ENCODE measurements around the gene SLC12A9. TPM values are rescaled to one million over a fixed set of nuclear protein-coding genes. Genes with fewer than 3 reads are reported as not detected.

Gene SLC12A9
- total RNA-seq, 2 experiments from 2014 or later: 44.1 to 49.1 TPM

GRCh38 chr7:100882785-100883526, 30.4 kb downstream of the SLC12A9 start:
- no peaks in the 10 kb centered on the region for H3K9me3 Mint-ChIP-seq
- CTCF ChIA-PET: interaction anchor here (1.0 to 1.4 kb wide), 2 partner anchors 8 to 31 kb away, joined by 3 read pairs; partner anchors contain the start of gene SRRT
- peak overlapping the region; percentile 51 for H3K27ac Mint-ChIP-seq
- POLR2A ChIA-PET: interaction anchor here (0.7 kb wide), 1 partner anchor 198 kb away, joined by 3 read pairs; no protein-coding TSS in a partner anchor
- DNase-seq: no peak
- no peaks in the 10 kb centered on the region for H3K27me3 Mint-ChIP-seq
- H3K4me3 Mint-ChIP-seq: no peak overlapping the region
- H3K36me3 Mint-ChIP-seq (ENCODE audit: low read depth): peaks cover 78% of the 10 kb centered on the region
- H3K4me1 Mint-ChIP-seq: peaks cover 65% of the 10 kb centered on the region

GRCh38 chr7:100884736-100885439, 32.4 kb downstream of the SLC12A9 start:
- H3K27me3 Mint-ChIP-seq: no peaks in the 10 kb centered on the region
- ChIA-PET POLR2A (no interaction called here), CTCF (no interaction called here)
- peak overlapping the region; percentile 11 for H3K27ac Mint-ChIP-seq
- DNase-seq: no peak
- peaks cover 55% of the 10 kb centered on the region for H3K4me1 Mint-ChIP-seq
- no peak overlapping the region for H3K4me3 Mint-ChIP-seq
- peaks cover 69% of the 10 kb centered on the region for H3K36me3 Mint-ChIP-seq (ENCODE audit: low read depth)
- no peaks in the 10 kb centered on the region for H3K9me3 Mint-ChIP-seq

DNA sequence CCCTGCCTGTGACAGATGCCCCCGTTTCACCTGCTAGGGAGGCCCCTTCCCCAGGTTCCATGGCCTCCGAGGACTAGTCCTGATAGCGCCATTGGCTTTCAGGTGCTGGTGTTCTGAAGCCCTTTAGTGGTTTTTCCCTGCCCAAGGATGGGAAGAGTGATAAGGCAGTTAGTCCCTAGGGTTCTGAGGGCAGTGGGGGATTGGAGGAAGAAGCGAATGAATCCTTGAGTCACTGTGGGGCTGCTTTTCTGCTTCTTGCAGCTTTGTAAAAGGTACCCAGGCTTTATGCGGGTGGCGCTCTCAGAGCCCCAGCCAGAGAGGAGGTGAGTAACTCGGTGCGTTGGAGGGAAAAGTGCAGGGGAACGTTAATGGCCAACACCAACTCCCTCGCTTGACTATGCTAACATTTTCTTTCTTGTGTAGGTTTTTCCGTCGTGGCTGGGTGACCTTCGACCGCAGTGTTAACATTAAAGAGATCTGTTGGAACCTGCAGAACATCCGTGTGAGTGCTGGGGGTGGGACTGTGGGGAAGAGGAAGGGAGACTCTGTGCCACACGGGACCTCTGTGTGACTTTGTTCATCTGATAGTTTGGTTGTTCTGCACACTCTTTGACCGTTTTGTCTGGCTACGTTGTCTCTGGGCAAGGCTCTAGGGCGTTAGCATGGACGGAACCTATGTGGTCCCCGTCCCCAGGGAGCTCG, 33.1 kb downstream of the SLC12A9 start:
- POLR2A ChIA-PET: interaction anchor here (0.6 to 1.6 kb wide), 2 partner anchors 11 to 14 kb away, joined by 3 to 8 read pairs; partner anchors contain the start of gene SRRT

DNA sequence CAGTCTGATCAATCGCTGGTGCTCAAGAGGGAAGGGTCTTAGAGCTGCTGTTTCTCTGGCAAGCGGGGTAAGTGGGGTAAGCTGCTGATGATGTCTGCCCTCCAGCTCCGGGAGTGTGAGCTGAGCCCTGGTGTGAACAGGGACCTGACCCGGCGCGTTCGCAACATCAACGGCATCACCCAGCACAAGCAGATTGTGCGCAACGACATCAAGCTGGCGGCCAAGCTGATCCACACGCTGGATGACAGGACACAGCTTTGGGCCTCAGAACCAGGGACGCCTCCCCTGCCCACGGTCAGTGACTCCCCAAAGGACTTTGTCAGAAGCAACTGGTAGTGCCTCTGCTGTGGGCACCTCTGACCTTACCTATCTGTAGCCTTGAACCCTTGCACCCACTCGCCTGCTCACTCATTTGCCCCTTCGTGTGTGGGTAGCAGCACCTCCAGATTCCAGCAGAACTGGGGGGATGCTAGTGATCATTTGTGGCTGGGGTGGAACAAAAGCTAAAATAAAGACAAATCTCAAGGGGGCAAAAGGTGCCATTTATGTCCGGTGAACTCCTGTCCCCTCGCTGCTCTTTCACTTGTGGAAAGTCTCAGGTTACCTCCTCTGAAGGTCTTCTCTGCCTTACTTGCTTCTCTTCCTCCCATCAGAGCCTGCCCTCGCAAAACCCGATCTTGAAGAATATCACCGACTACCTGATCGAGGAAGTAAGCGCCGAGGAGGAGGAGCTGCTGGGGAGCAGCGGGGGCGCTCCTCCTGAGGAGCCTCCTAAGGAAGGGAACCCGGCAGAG, 33.8 kb downstream of the SLC12A9 start:
- H3K4me3 Mint-ChIP-seq: peak overlapping the region; percentile 52
- peak overlapping the region; percentile 83 for H3K27ac Mint-ChIP-seq
- peaks cover 61% of the 10 kb centered on the region for H3K36me3 Mint-ChIP-seq (ENCODE audit: low read depth)

More for the DNA sequence above, 33.1 kb downstream of the SLC12A9 start:
- no peak for DNase-seq
- Mint-ChIP-seq H3K27me3 (peaks cover 4% of the 10 kb centered on the region), H3K36me3 (ENCODE audit: low read depth) (peaks cover 66% of the 10 kb centered on the region), H3K4me3 (no peak overlapping the region), H3K4me1 (peaks cover 57% of the 10 kb centered on the region), H3K27ac (peak overlapping the region; percentile 1), H3K9me3 (no peaks in the 10 kb centered on the region)
- CTCF ChIA-PET: interaction anchor here (0.7 to 3.4 kb wide), 4 partner anchors 11 to 189 kb away, joined by 3 to 23 read pairs (median 4); partner anchors contain the start of genes POP7 and SRRT

GRCh38 chr7:100886936-100887515, 34.5 kb downstream of the SLC12A9 start:
- POLR2A ChIA-PET: interaction anchor here (1.0 to 1.6 kb wide), 3 partner anchors 9 to 12 kb away, joined by 3 to 8 read pairs (median 5); partner anchors contain the start of gene SRRT
- Mint-ChIP-seq H3K36me3 (ENCODE audit: low read depth) (peaks cover 57% of the 10 kb centered on the region), H3K27ac (peak overlapping the region; percentile 94), H3K27me3 (peaks cover 13% of the 10 kb centered on the region), H3K4me3 (peak overlapping the region; percentile 72), H3K4me1 (peaks cover 62% of the 10 kb centered on the region), H3K9me3 (no peaks in the 10 kb centered on the region)
- CTCF ChIA-PET: interaction anchor here (0.6 to 3.4 kb wide), 7 partner anchors 9 to 306 kb away, joined by 3 to 23 read pairs (median 4); partner anchors contain the start of genes SRRT and TRIM56
- DNase-seq: peak; percentile 27

More for the DNA sequence above, 33.8 kb downstream of the SLC12A9 start:
- Mint-ChIP-seq H3K9me3 (no peaks in the 10 kb centered on the region), H3K4me1 (peaks cover 59% of the 10 kb centered on the region), H3K27me3 (peaks cover 7% of the 10 kb centered on the region)
- POLR2A ChIA-PET: interaction anchor here (0.6 to 1.6 kb wide), 3 partner anchors 8 to 14 kb away, joined by 3 to 8 read pairs (median 3); partner anchors contain the start of gene SRRT
- no peak for DNase-seq
- CTCF ChIA-PET: interaction anchor here (0.6 to 3.4 kb wide), 7 partner anchors 8 to 299 kb away, joined by 3 to 23 read pairs (median 4); partner anchors contain the start of genes POP7 and SRRT

GRCh38 chr7:100887516-100888290, 35.2 kb downstream of the SLC12A9 start:
- CTCF ChIA-PET: interaction anchor here (0.6 to 3.4 kb wide), 9 partner anchors 9 to 305 kb away, joined by 3 to 23 read pairs (median 3); partner anchors contain the start of genes SRRT and TRIM56
- peaks cover 20% of the 10 kb centered on the region for H3K27me3 Mint-ChIP-seq
- peak overlapping the region; percentile 94 for H3K27ac Mint-ChIP-seq
- peak overlapping the region; percentile 72 for H3K4me3 Mint-ChIP-seq
- H3K36me3 Mint-ChIP-seq (ENCODE audit: low read depth): peaks cover 53% of the 10 kb centered on the region
- POLR2A ChIA-PET: interaction anchor here (1.0 to 1.3 kb wide), 2 partner anchors 10 to 13 kb away, joined by 3 to 5 read pairs; partner anchors contain the start of gene SRRT
- peak; percentile 78 for DNase-seq
- H3K4me1 Mint-ChIP-seq: peaks cover 65% of the 10 kb centered on the region
- no peaks in the 10 kb centered on the region for H3K9me3 Mint-ChIP-seq

- H3K4me1 Mint-ChIP-seq: peaks cover 59% of the 10 kb centered on the region
- DNase-seq: no peak
Observed at GRCh38 chr7:100888291-100888987, 35.9 kb downstream of the SLC12A9 start.

DNA sequence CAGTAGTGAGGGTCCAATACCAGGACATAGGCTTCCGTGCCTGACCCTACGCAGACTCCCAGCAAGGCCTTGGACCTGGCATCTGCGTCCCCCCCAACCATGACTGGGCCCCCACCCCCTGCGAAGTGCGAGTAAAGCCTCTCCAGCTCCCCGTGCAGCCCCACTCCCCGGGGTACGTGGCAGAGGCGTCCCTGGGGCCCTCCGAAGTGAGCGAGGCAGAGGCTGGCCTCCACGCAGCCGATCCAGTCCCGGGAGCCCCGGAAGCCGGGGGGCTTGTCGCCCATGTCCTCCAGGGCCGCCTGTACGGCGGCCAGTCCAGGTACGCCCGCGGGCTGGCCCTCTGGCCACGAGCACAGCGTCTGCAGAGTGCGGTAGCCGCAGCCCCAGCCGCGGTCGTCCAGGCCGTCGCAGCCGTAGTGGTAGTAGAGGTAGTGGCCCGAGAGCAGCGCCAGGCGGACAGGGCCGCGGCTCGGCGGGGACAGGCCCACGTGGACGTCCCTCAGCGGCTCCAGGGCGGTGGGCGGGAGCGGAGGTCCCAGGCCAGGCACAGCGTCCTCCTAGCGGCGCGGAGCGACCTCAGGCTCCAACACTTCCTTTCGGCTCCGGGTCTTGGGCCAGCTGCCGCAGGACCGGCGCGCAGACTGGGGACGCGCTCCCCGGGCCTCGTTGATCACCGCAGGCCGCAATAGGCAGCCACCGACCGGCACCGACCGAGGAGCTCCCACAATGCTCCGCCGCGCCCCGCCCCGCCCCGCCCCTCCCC, 36.7 kb downstream of the SLC12A9 start, which contains the start of gene UFSP1:
UFSP1 (minus strand) TSS at position 728 of the 763 bp plus-strand sequence; CDS start at position 284, 444 bp downstream.
- peak within 1 kb of the TSS; percentile 94 for H3K27ac Mint-ChIP-seq
- H3K27me3 Mint-ChIP-seq: peaks cover 26% of the 10 kb centered on the region
- DNase-seq: no peak
- peaks cover 54% of the 10 kb centered on the region for H3K4me1 Mint-ChIP-seq
- peak within 1 kb of the TSS; percentile 72 for H3K4me3 Mint-ChIP-seq
- POLR2A ChIA-PET: interaction anchor here (0.9 kb wide), 1 partner anchor 14 kb away, joined by 18 read pairs; the partner anchor contains the start of gene SRRT
- H3K9me3 Mint-ChIP-seq: no peaks in the 10 kb centered on the region
- CTCF ChIA-PET: interaction anchor here (0.6 to 3.4 kb wide), 10 partner anchors 10 to 1560 kb away, joined by 3 to 23 read pairs (median 3); partner anchors contain the start of gene SRRT
- H3K36me3 Mint-ChIP-seq (ENCODE audit: low read depth): peaks cover 43% of the 10 kb centered on the region

More at GRCh38 chr7:100888291-100888987, 35.9 kb downstream of the SLC12A9 start:
- peaks cover 24% of the 10 kb centered on the region for H3K27me3 Mint-ChIP-seq
- H3K36me3 Mint-ChIP-seq (ENCODE audit: low read depth): peaks cover 47% of the 10 kb centered on the region
- POLR2A ChIA-PET: interaction anchor here (1.3 kb wide), 1 partner anchor 13 kb away, joined by 5 read pairs; the partner anchor contains the start of gene SRRT
- CTCF ChIA-PET: interaction anchor here (0.6 to 3.4 kb wide), 8 partner anchors 10 to 1560 kb away, joined by 3 to 23 read pairs (median 3); partner anchors contain the start of genes SRRT and TRIM56
- peak overlapping the region; percentile 94 for H3K27ac Mint-ChIP-seq
- peak overlapping the region; percentile 72 for H3K4me3 Mint-ChIP-seq
- H3K9me3 Mint-ChIP-seq: no peaks in the 10 kb centered on the region

DNA sequence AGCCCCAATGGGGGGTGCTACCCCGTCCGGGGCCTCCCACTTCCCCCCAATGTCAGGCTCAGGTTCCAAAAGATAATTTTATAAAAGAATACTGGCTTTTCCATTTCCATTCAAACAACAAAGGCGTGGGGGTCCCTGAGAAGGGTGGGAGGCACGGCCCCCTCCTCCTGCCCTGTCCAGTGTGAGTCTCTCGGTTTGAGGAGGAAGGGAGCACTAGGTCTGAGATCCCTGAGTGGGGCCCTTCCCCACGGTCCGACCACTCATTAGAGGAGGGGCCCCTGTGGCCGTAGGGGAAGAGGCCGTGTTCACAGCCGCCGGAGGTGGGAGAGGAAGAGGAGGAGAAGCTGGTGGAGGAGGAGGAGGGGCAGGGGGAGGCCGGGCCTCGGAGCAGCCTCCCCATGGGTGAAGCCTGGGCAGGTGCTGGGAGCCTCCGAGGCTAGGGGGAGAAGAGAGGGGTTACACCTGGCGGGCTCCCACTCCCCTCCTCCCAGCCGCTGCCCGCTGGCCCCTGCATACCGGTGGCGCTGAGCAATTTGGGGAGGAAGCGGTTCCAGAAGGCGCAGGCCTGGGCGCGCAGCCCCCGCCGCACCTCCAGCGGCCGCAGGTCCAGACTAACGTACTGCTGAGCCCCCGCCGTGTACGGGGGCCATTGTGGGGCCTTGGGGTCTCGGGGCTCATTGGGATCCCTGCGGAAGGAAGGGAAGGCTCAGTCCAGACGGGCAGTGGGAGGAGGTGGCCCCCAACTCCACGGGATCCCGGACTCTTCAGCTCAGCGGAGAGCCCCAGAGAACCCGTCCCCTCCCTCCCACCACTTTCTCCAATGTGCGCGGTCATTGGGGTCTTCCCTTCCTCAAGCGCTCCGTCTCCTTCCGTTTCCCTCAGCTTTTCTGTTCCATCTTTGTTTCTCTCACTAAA, 38.4 kb downstream of the SLC12A9 start:
- ChIA-PET CTCF (interaction anchor here (0.6 to 1.2 kb wide), 3 partner anchors 13 to 187 kb away, joined by 3 to 4 read pairs (median 3); partner anchors contain the start of gene SRRT), POLR2A (no interaction called here)
- H3K27me3 Mint-ChIP-seq: peaks cover 29% of the 10 kb centered on the region
- H3K4me1 Mint-ChIP-seq: peaks cover 45% of the 10 kb centered on the region
- no peaks in the 10 kb centered on the region for H3K9me3 Mint-ChIP-seq
- peak overlapping the region; percentile 72 for H3K4me3 Mint-ChIP-seq
- DNase-seq: no peak
- peak overlapping the region; percentile 54 for H3K27ac Mint-ChIP-seq
- H3K36me3 Mint-ChIP-seq (ENCODE audit: low read depth): peaks cover 28% of the 10 kb centered on the region

All from activated CD4-positive, alpha-beta T cell treated with anti-CD3 and anti-CD28 coated beads, Interleukin-2, amount 10 ng/mL, durations not matched to agents 7 days and 5 days (primary cell).